Adrenal gland (tissue), 5 donors: ENCODE measurements around the gene MFRP.

Source experiments
- CTCF ChIP-seq, 6 experiments: fragments of 450-650 bp in 4 of 6; fragments of 200-600 bp in 2 of 6; sonication (generic) in 1 of 6; IDR thresholded peaks; 1 replicate in 5 of 6; 2 replicates in 1 of 6; pipeline versions ENCODE4 v1.5.1 to v1.8.0; 2016 to 2021; ENCODE audit warnings: antibody characterized with exemption in 6 of 6, mild to moderate bottlenecking in 2 of 6, moderate library complexity in 1 of 6
- POLR2A ChIP-seq, 2 donors: fragments of 450-650 bp; IDR thresholded peaks; one replicate each; pipeline ENCODE4 v1.6.1; 2017; ENCODE audit warnings: antibody characterized with exemption in 2 of 2, mild to moderate bottlenecking in 2 of 2, moderate library complexity in 1 of 2
- donor health status: DM: no; HTN: no; CAD: no.

- TF ChIP-seq CTCF (IDR thresholded peaks at IDR 0.05) (no peak), POLR2A (IDR thresholded peaks at IDR 0.05) (peak in 1 of 2 donors; percentile 44)
Measured at GRCh38 chr11:119374632-119375336, 28.3 kb upstream of the MFRP start.
